GM19043 (cell line): ENCODE results near the gene CIZ1.
"Not testable (repeated sequence)": the region's sequence is repeated elsewhere in the genome, so short reads cannot be mapped to it uniquely, and the experiment has no call there.

Experiments
- ATAC-seq: cut with Tn5 transposase; IDR thresholded peaks from one replicate; pipeline ENCODE4 v1.9.1; 2021; ENCODE audit warnings: low read depth; ENCODE audit not compliant: unreplicated experiment

CIZ1 gene

GRCh38 chr9:128149001-128149701 is 42.2 kb downstream of the CIZ1 start, which contains the start of gene LCN2:
TSS of gene LCN2 (plus strand) at chr9:128149453. CDS start at chr9:128149526, 73 bp downstream.
- no peak for ATAC-seq

GRCh38 chr9:128148509-128149000 is 42.8 kb downstream of the CIZ1 start:
- no peak for ATAC-seq

GRCh38 chr9:128146591-128147120 is 44.7 kb downstream of the CIZ1 start:
- no peak for ATAC-seq

- no peak for ATAC-seq
Measured at GRCh38 chr9:128145951-128146351, 45.4 kb downstream of the CIZ1 start.

GRCh38 chr9:128145536-128145935 is 45.8 kb downstream of the CIZ1 start:
- no peak for ATAC-seq

- no peak for ATAC-seq
Measured at GRCh38 chr9:128144239-128145181, 46.9 kb downstream of the CIZ1 start.

GRCh38 chr9:128143525-128144238 is 47.7 kb downstream of the CIZ1 start:
- ATAC-seq, result no peak

- ATAC-seq, result no peak
Measured at GRCh38 chr9:128142596-128142995, 48.8 kb downstream of the CIZ1 start.

- no peak for ATAC-seq
Measured at GRCh38 chr9:128142061-128142460, 49.3 kb downstream of the CIZ1 start.

GRCh38 chr9:128141604-128142003 is 49.8 kb downstream of the CIZ1 start:
- no peak for ATAC-seq

- ATAC-seq, result no peak
Measured at GRCh38 chr9:128139621-128140020, 51.8 kb downstream of the CIZ1 start.

- no peak for ATAC-seq
Measured at GRCh38 chr9:128138001-128138400, 53.4 kb downstream of the CIZ1 start.

GRCh38 chr9:128136816-128137793 is 54.3 kb downstream of the CIZ1 start:
- ATAC-seq, result no peak

- not testable (repeated sequence) for ATAC-seq
Measured at GRCh38 chr9:128135561-128135960, 55.8 kb downstream of the CIZ1 start.

GRCh38 chr9:128132139-128132538 is 59.2 kb downstream of the CIZ1 start:
- not testable (repeated sequence) for ATAC-seq

- not testable (repeated sequence) for ATAC-seq
Measured at GRCh38 chr9:128131346-128131745, 60.0 kb downstream of the CIZ1 start.

- ATAC-seq, result not testable (repeated sequence)
Measured at GRCh38 chr9:128130651-128131050, 60.7 kb downstream of the CIZ1 start.

- ATAC-seq, result not testable (repeated sequence)
Measured at GRCh38 chr9:128129976-128130590, 61.3 kb downstream of the CIZ1 start.
